BLaER1 (cell line): ENCODE measurements around the gene CAB39L.

ENCODE experiments used
- H3K27ac ChIP-seq: shearing (Covaris generic); formaldehyde crosslinking; 2 replicates; pipeline ENCODE4 v1.8.1; 2022
- H3K27me3 ChIP-seq: shearing (Covaris generic); formaldehyde crosslinking; 2 replicates; pipeline ENCODE4 v1.8.1; 2022
- H3K36me3 ChIP-seq: shearing (Covaris generic); formaldehyde crosslinking; 2 replicates; pipeline ENCODE4 v1.8.1; 2022
- H3K4me1 ChIP-seq: shearing (Covaris generic); formaldehyde crosslinking; 2 replicates; pipeline ENCODE4 v1.8.1; 2022
- H3K4me2 ChIP-seq: shearing (Covaris generic); formaldehyde crosslinking; 2 replicates; pipeline ENCODE4 v1.8.1; 2022
- H3K4me3 ChIP-seq: shearing (Covaris generic); formaldehyde crosslinking; 2 replicates; pipeline ENCODE4 v1.8.1; 2022
- H3K9ac ChIP-seq: shearing (Covaris generic); formaldehyde crosslinking; 2 replicates; pipeline ENCODE4 v1.8.1; 2022
- H3K9me3 ChIP-seq: shearing (Covaris generic); formaldehyde crosslinking; 2 replicates; pipeline ENCODE4 v1.8.1; 2022
- H4K20me1 ChIP-seq: shearing (Covaris generic); formaldehyde crosslinking; 2 replicates; pipeline ENCODE4 v1.8.1; 2022
- Cebpa-rat ChIP-seq: shearing (Covaris generic); IDR thresholded peaks from 2 replicates; pipeline ENCODE4 v1.8.1; 2022

Gene CAB39L

GRCh38 chr13:49279112-49279511 lies 164.8 kb downstream of the CAB39L start:
- Histone ChIP-seq H3K27ac (no peak overlapping the region), H3K9ac (no peak overlapping the region), H3K4me3 (no peak overlapping the region), H3K4me2 (no peak overlapping the region), H3K4me1 (no peaks in the 10 kb centered on the region), H3K9me3 (no peaks in the 10 kb centered on the region), H3K36me3 (peaks cover 18% of the 10 kb centered on the region; the same call in 1 of the 2 replicates), H3K27me3 (no peaks in the 10 kb centered on the region), H4K20me1 (no peaks in the 10 kb centered on the region)
- no peak for TF ChIP-seq Cebpa-rat

GRCh38 chr13:49278211-49278610 lies 165.7 kb downstream of the CAB39L start:
- Histone ChIP-seq H3K4me1 (no peaks in the 10 kb centered on the region), H3K4me3 (no peak overlapping the region), H3K27me3 (no peaks in the 10 kb centered on the region), H3K36me3 (peaks cover 18% of the 10 kb centered on the region; the same call in 1 of the 2 replicates), H3K4me2 (no peak overlapping the region), H4K20me1 (no peaks in the 10 kb centered on the region), H3K9ac (no peak overlapping the region), H3K9me3 (no peaks in the 10 kb centered on the region), H3K27ac (no peak overlapping the region)
- no peak for TF ChIP-seq Cebpa-rat

- TF ChIP-seq Cebpa-rat = no peak
- no peaks in the 10 kb centered on the region for H3K27me3 ChIP-seq
- peaks cover 12% of the 10 kb centered on the region for H3K36me3 ChIP-seq
- no peaks in the 10 kb centered on the region for H3K9me3 ChIP-seq
- H3K27ac ChIP-seq = no peak overlapping the region
- no peak overlapping the region for H3K4me2 ChIP-seq
- no peaks in the 10 kb centered on the region for H3K4me1 ChIP-seq
- H4K20me1 ChIP-seq = no peaks in the 10 kb centered on the region
- H3K4me3 ChIP-seq = no peak overlapping the region
- no peak overlapping the region for H3K9ac ChIP-seq
These were observed 171.6 kb downstream of the CAB39L start for GRCh38 chr13:49272296-49272695.

- Histone ChIP-seq H3K4me3 (no peak overlapping the region), H3K36me3 (peaks cover 18% of the 10 kb centered on the region), H3K27ac (no peak overlapping the region), H3K9me3 (no peaks in the 10 kb centered on the region), H4K20me1 (no peaks in the 10 kb centered on the region), H3K4me2 (no peak overlapping the region), H3K9ac (no peak overlapping the region), H3K27me3 (no peaks in the 10 kb centered on the region), H3K4me1 (no peaks in the 10 kb centered on the region)
- no peak for TF ChIP-seq Cebpa-rat
These were observed 172.6 kb downstream of the CAB39L start for GRCh38 chr13:49271264-49271663.

GRCh38 chr13:49265822-49266221 lies 178.0 kb downstream of the CAB39L start:
- H3K4me3 ChIP-seq = no peak overlapping the region
- H3K27ac ChIP-seq = no peak overlapping the region
- TF ChIP-seq Cebpa-rat = no peak
- no peak overlapping the region for H3K9ac ChIP-seq
- H3K36me3 ChIP-seq = peaks cover 38% of the 10 kb centered on the region
- H3K27me3 ChIP-seq = no peaks in the 10 kb centered on the region
- H4K20me1 ChIP-seq = no peaks in the 10 kb centered on the region
- no peaks in the 10 kb centered on the region for H3K4me1 ChIP-seq
- no peaks in the 10 kb centered on the region for H3K9me3 ChIP-seq
- no peak overlapping the region for H3K4me2 ChIP-seq

- no peak overlapping the region for H3K27ac ChIP-seq
- no peak overlapping the region for H3K4me3 ChIP-seq
- no peaks in the 10 kb centered on the region for H4K20me1 ChIP-seq
- H3K36me3 ChIP-seq = peaks cover 46% of the 10 kb centered on the region
- H3K27me3 ChIP-seq = no peaks in the 10 kb centered on the region
- TF ChIP-seq Cebpa-rat = no peak
- no peak overlapping the region for H3K4me2 ChIP-seq
- no peaks in the 10 kb centered on the region for H3K9me3 ChIP-seq
- peaks cover 8% of the 10 kb centered on the region for H3K4me1 ChIP-seq
- H3K9ac ChIP-seq = no peak overlapping the region
These were observed 181.2 kb downstream of the CAB39L start for GRCh38 chr13:49262634-49263033.

GRCh38 chr13:49259586-49259985 lies 184.3 kb downstream of the CAB39L start:
- H3K36me3 ChIP-seq = peaks cover 48% of the 10 kb centered on the region
- no peaks in the 10 kb centered on the region for H3K9me3 ChIP-seq
- TF ChIP-seq Cebpa-rat = no peak
- H4K20me1 ChIP-seq = no peaks in the 10 kb centered on the region
- no peak overlapping the region for H3K27ac ChIP-seq
- H3K4me1 ChIP-seq = peaks cover 25% of the 10 kb centered on the region
- H3K4me3 ChIP-seq = no peak overlapping the region
- H3K4me2 ChIP-seq = no peak overlapping the region
- H3K9ac ChIP-seq = no peak overlapping the region
- H3K27me3 ChIP-seq = no peaks in the 10 kb centered on the region
